ENCODE results near the gene MPIG6B. TPM values are rescaled to one million over a fixed set of nuclear protein-coding genes. Genes with fewer than 3 reads are reported as not detected.
A peak's percentile ranks its signal among the peaks of the same experiment; 100 is the strongest.

MPIG6B gene
- total and polyA plus RNA-seq, 2 donors = 0.14 to 0.32 TPM

- H3K4me1 ChIP-seq (ENCODE audit: control insufficient read depth in 2 of 2, insufficient read depth in 2 of 2, low read length in 2 of 2) = peaks cover 0 to 10% of the 10 kb centered on the region in 2 donors
- H3K27ac ChIP-seq (ENCODE audit: low read depth in 1 of 2, low read length in 1 of 2) = no peak overlapping the region
- no peak for DNase-seq (ENCODE audit: low read depth in 6 of 9, low spot score in 9 of 9)
- WGBS = 97% methylated on average over 6 of the region's 6 CpGs
- peaks cover 0 to 2% of the 10 kb centered on the region in 2 donors for H3K9me3 ChIP-seq (ENCODE audit: control insufficient read depth in 2 of 2, insufficient read depth in 1 of 2, low read length in 1 of 2)
- peaks cover 0 to 17% of the 10 kb centered on the region in 2 donors for H3K27me3 ChIP-seq (ENCODE audit: control insufficient read depth in 2 of 2, insufficient read depth in 1 of 2, low read length in 1 of 2)
- H3K36me3 ChIP-seq (ENCODE audit: control insufficient read depth in 2 of 2, insufficient read depth in 2 of 2, low read length in 1 of 2) = peaks cover 0 to 14% of the 10 kb centered on the region in 2 donors
- H3K4me3 ChIP-seq (ENCODE audit: low read length in 2 of 2) = no peak overlapping the region
Measured at GRCh38 chr6:31767096-31767645, 44.0 kb downstream of the MPIG6B start.

- Histone ChIP-seq H3K4me3 (ENCODE audit: low read length in 2 of 2) (no peak overlapping the region), H3K27ac (ENCODE audit: low read depth in 1 of 2, low read length in 1 of 2) (no peak overlapping the region), H3K9me3 (ENCODE audit: control insufficient read depth in 2 of 2, insufficient read depth in 1 of 2, low read length in 1 of 2) (peaks cover 0 to 5% of the 10 kb centered on the region in 2 donors), H3K36me3 (ENCODE audit: control insufficient read depth in 2 of 2, insufficient read depth in 2 of 2, low read length in 1 of 2) (peaks cover 0 to under 1% of the 10 kb centered on the region in 2 donors), H3K4me1 (ENCODE audit: control insufficient read depth in 2 of 2, insufficient read depth in 2 of 2, low read length in 2 of 2) (peaks cover 6 to 21% of the 10 kb centered on the region in 2 donors), H3K27me3 (ENCODE audit: control insufficient read depth in 2 of 2, insufficient read depth in 1 of 2, low read length in 1 of 2) (peaks cover 0 to 17% of the 10 kb centered on the region in 2 donors)
- WGBS = 97% methylated on average over 18 of the region's 18 CpGs
- DNase-seq (ENCODE audit: low read depth in 6 of 9, low spot score in 9 of 9) = no peak
Measured at GRCh38 chr6:31768363-31769257, 45.4 kb downstream of the MPIG6B start.

GRCh38 chr6:31769684-31770371, 46.7 kb downstream of the MPIG6B start:
- DNase-seq (ENCODE audit: low read depth in 6 of 9, low spot score in 9 of 9) = peak; percentile 38 to 82 (median 59)
- H3K4me1 ChIP-seq (ENCODE audit: control insufficient read depth in 2 of 2, insufficient read depth in 2 of 2, low read length in 2 of 2) = peaks cover 6 to 21% of the 10 kb centered on the region in 2 donors

DNA sequence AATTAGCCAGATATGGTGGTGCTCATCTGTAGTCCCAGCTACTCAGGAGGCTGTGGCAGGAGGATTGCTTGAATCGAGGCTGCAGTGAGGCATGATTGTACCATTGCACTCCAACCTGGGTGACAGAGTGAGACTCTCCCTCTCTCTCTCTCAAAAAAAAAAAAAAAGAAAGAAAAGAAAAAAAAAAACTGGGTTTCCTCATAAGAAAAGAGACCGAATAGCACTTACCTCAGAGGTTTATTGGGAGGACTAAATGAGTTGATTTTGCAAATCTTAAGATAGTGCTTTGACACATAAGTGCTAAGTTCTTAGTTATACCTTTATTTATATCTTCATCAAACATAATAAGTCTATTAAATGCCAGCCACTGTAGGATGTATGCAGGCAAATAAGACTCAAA, 47.7 kb downstream of the MPIG6B start:
- H3K27me3 ChIP-seq (ENCODE audit: control insufficient read depth in 2 of 2, insufficient read depth in 1 of 2, low read length in 1 of 2) = peaks cover 0 to 13% of the 10 kb centered on the region in 2 donors
- no peak overlapping the region for H3K4me3 ChIP-seq (ENCODE audit: low read length in 2 of 2)
- H3K27ac ChIP-seq (ENCODE audit: low read depth in 1 of 2, low read length in 1 of 2) = no peak overlapping the region
- 97% methylated on average over 2 of the region's 2 CpGs for WGBS
- no peak for DNase-seq (ENCODE audit: low read depth in 6 of 9, low spot score in 9 of 9)
- peaks cover 6 to 21% of the 10 kb centered on the region in 2 donors for H3K4me1 ChIP-seq (ENCODE audit: control insufficient read depth in 2 of 2, insufficient read depth in 2 of 2, low read length in 2 of 2)
- no peaks in the 10 kb centered on the region for H3K36me3 ChIP-seq (ENCODE audit: control insufficient read depth in 2 of 2, insufficient read depth in 2 of 2, low read length in 1 of 2)
- H3K9me3 ChIP-seq (ENCODE audit: control insufficient read depth in 2 of 2, insufficient read depth in 1 of 2, low read length in 1 of 2) = peaks cover 0 to 5% of the 10 kb centered on the region in 2 donors

More at GRCh38 chr6:31769684-31770371, 46.7 kb downstream of the MPIG6B start:
- Histone ChIP-seq H3K27me3 (ENCODE audit: control insufficient read depth in 2 of 2, insufficient read depth in 1 of 2, low read length in 1 of 2) (peaks cover 0 to 17% of the 10 kb centered on the region in 2 donors), H3K36me3 (ENCODE audit: control insufficient read depth in 2 of 2, insufficient read depth in 2 of 2, low read length in 1 of 2) (no peaks in the 10 kb centered on the region), H3K4me3 (ENCODE audit: low read length in 2 of 2) (no peak overlapping the region), H3K9me3 (ENCODE audit: control insufficient read depth in 2 of 2, insufficient read depth in 1 of 2, low read length in 1 of 2) (peaks cover 0 to 5% of the 10 kb centered on the region in 2 donors), H3K27ac (ENCODE audit: low read depth in 1 of 2, low read length in 1 of 2) (no peak overlapping the region)
- 73% methylated on average over 12 of the region's 12 CpGs for WGBS

DNA sequence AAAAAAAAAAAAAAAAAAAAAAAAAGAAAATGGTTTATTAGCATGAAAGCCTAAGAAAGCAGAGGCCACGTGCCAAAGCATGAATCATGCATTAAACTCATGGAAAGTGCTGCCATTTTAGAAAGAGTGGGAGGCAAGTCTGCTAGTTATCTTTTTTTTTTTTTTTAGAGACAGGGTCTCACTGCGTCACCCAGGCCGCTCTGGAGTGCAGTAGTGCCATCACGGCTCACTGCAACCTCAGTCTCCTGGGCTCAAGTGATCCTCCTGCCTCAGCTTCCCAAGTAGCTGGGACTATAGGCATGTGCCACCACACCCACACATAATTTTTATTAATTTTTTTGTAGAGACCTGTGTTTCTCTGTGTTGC, 48.8 kb downstream of the MPIG6B start:
- H3K4me1 ChIP-seq (ENCODE audit: control insufficient read depth in 2 of 2, insufficient read depth in 2 of 2, low read length in 2 of 2) = peaks cover 16 to 27% of the 10 kb centered on the region in 2 donors
- WGBS = 88% methylated on average over 4 of the region's 4 CpGs
- no peak overlapping the region for H3K27ac ChIP-seq (ENCODE audit: low read depth in 1 of 2, low read length in 1 of 2)

GRCh38 chr6:31775184-31775583, 52.0 kb downstream of the MPIG6B start:
- Histone ChIP-seq H3K4me1 (ENCODE audit: control insufficient read depth in 2 of 2, insufficient read depth in 2 of 2, low read length in 2 of 2) (peaks cover 17 to 29% of the 10 kb centered on the region in 2 donors), H3K36me3 (ENCODE audit: control insufficient read depth in 2 of 2, insufficient read depth in 2 of 2, low read length in 1 of 2) (peaks cover 18% of the 10 kb centered on the region in 2 donors), H3K4me3 (ENCODE audit: low read length in 2 of 2) (no peak overlapping the region), H3K27ac (ENCODE audit: low read depth in 1 of 2, low read length in 1 of 2) (no peak overlapping the region), H3K27me3 (ENCODE audit: control insufficient read depth in 2 of 2, insufficient read depth in 1 of 2, low read length in 1 of 2) (peaks cover 0 to 2% of the 10 kb centered on the region in 2 donors), H3K9me3 (ENCODE audit: control insufficient read depth in 2 of 2, insufficient read depth in 1 of 2, low read length in 1 of 2) (peaks cover 0 to 5% of the 10 kb centered on the region in 2 donors)
- WGBS = 96% methylated on average over 4 of the region's 4 CpGs
- DNase-seq (ENCODE audit: low read depth in 6 of 9, low spot score in 9 of 9) = no peak

More for the DNA sequence above, 48.8 kb downstream of the MPIG6B start:
- H3K36me3 ChIP-seq (ENCODE audit: control insufficient read depth in 2 of 2, insufficient read depth in 2 of 2, low read length in 1 of 2) = no peaks in the 10 kb centered on the region
- peaks cover 0 to 5% of the 10 kb centered on the region in 2 donors for H3K9me3 ChIP-seq (ENCODE audit: control insufficient read depth in 2 of 2, insufficient read depth in 1 of 2, low read length in 1 of 2)
- peak in 1 of 9 donors; percentile 41 for DNase-seq (ENCODE audit: low read depth in 6 of 9, low spot score in 9 of 9)
- no peak overlapping the region for H3K4me3 ChIP-seq (ENCODE audit: low read length in 2 of 2)
- H3K27me3 ChIP-seq (ENCODE audit: control insufficient read depth in 2 of 2, insufficient read depth in 1 of 2, low read length in 1 of 2) = peaks cover 0 to 5% of the 10 kb centered on the region in 2 donors

- peaks cover 17 to 29% of the 10 kb centered on the region in 2 donors for H3K4me1 ChIP-seq (ENCODE audit: control insufficient read depth in 2 of 2, insufficient read depth in 2 of 2, low read length in 2 of 2)
- WGBS = 97% methylated on average over 32 of the region's 32 CpGs
- H3K27ac ChIP-seq (ENCODE audit: low read depth in 1 of 2, low read length in 1 of 2) = no peak overlapping the region
- H3K27me3 ChIP-seq (ENCODE audit: control insufficient read depth in 2 of 2, insufficient read depth in 1 of 2, low read length in 1 of 2) = peaks cover 0 to 2% of the 10 kb centered on the region in 2 donors
- H3K9me3 ChIP-seq (ENCODE audit: control insufficient read depth in 2 of 2, insufficient read depth in 1 of 2, low read length in 1 of 2) = peaks cover 0 to 5% of the 10 kb centered on the region in 2 donors
- no peak overlapping the region for H3K4me3 ChIP-seq (ENCODE audit: low read length in 2 of 2)
- peaks cover 24 to 25% of the 10 kb centered on the region in 2 donors for H3K36me3 ChIP-seq (ENCODE audit: control insufficient read depth in 2 of 2, insufficient read depth in 2 of 2, low read length in 1 of 2)
- DNase-seq (ENCODE audit: low read depth in 6 of 9, low spot score in 9 of 9) = no peak
Measured at GRCh38 chr6:31775633-31776484, 52.7 kb downstream of the MPIG6B start.

Data from thymus (tissue), 11 donors.